ENCODE results near the gene TREX2. TPM values are rescaled to one million over a fixed set of nuclear protein-coding genes. Genes with fewer than 3 reads are reported as not detected.

Gene TREX2
- total RNA-seq, 1 donor: 1.2 TPM

- H3K4me1 ChIP-seq (ENCODE audit: insufficient read depth, low read length): peaks cover 10% of the 10 kb centered on the region
These were observed 22.2 kb upstream of the TREX2 start for GRCh38 chrX:153468008-153468580.

GRCh38 chrX:153465691-153466380 lies 20.0 kb upstream of the TREX2 start:
- peaks cover 10% of the 10 kb centered on the region for H3K4me1 ChIP-seq (ENCODE audit: insufficient read depth, low read length)
- H3K4me3 ChIP-seq (ENCODE audit: low read length): no peak overlapping the region
- no peaks in the 10 kb centered on the region for H3K9me3 ChIP-seq (ENCODE audit: low read depth, low read length)
- H3K27me3 ChIP-seq (ENCODE audit: insufficient read depth, low read length): no peaks in the 10 kb centered on the region

More at GRCh38 chrX:153468008-153468580, 22.2 kb upstream of the TREX2 start:
- H3K27me3 ChIP-seq (ENCODE audit: insufficient read depth, low read length): no peaks in the 10 kb centered on the region
- no peaks in the 10 kb centered on the region for H3K9me3 ChIP-seq (ENCODE audit: low read depth, low read length)
- no peak overlapping the region for H3K4me3 ChIP-seq (ENCODE audit: low read length)

DNA sequence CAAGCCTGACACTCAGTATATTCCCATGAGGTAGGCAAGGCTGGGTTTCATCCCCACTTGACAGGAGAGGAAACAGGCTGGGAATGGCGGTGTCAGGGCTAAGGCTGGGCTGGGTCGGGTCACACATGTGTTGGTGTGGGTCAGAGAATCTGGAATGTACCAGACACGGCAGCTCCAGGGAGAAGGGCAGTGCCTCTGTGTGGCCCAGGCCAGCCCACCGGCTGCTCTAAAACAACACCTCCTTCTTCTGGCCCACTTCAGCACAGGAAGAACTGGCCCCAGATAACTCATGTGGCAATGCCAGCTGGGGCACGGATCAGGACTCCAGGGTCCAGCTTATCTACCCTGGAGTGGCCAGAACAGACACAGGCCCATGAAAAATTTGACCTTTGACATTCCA lies 18.3 kb upstream of the TREX2 start:
- Histone ChIP-seq H3K9me3 (ENCODE audit: low read depth, low read length) (no peaks in the 10 kb centered on the region), H3K4me3 (ENCODE audit: low read length) (no peak overlapping the region), H3K4me1 (ENCODE audit: insufficient read depth, low read length) (peaks cover 1% of the 10 kb centered on the region), H3K27me3 (ENCODE audit: insufficient read depth, low read length) (no peaks in the 10 kb centered on the region)

DNA sequence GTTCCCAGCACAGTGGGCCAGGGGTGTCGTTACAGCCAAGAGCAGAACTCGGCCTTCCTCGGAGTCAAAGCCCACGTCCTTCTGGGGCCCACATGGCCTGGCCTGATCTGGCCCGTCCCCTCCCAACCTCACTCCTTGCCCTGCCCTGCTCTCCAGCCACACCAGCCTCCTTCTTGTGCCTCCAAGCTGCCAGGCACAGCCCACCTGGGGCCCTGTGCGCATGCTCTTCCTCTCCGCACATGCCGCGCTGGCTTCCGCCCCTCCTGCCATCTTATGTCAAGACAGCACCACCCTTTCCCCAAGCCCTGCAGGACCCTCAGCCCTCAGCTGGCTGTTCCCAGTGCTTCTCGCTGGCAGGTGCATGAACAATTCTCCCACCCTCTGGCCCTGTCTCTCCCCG lies 17.7 kb upstream of the TREX2 start:
- Histone ChIP-seq H3K4me3 (ENCODE audit: low read length) (no peak overlapping the region), H3K9me3 (ENCODE audit: low read depth, low read length) (no peaks in the 10 kb centered on the region), H3K27me3 (ENCODE audit: insufficient read depth, low read length) (no peaks in the 10 kb centered on the region), H3K4me1 (ENCODE audit: insufficient read depth, low read length) (no peaks in the 10 kb centered on the region)

DNA sequence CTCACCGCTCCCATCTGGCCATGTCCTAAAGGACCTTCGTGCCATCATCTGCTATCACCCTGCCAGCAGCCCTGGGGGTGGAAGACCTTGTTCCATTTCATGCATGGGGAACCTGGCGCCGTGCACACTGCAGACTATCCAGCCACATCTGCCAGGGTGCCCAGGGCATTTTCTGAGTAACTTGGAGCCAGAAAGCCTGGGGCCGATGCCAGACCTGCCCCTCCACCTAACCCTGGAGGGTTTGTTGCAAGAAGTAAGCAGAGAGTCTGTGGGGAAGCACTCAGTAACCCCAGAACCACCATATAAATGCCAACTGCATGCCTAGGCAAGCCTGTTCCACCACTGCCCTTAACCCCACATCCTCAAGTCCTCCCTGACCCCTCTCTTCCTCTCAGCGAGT lies 17.2 kb upstream of the TREX2 start:
- Histone ChIP-seq H3K9me3 (ENCODE audit: low read depth, low read length) (no peaks in the 10 kb centered on the region), H3K27me3 (ENCODE audit: insufficient read depth, low read length) (no peaks in the 10 kb centered on the region), H3K4me3 (ENCODE audit: low read length) (no peak overlapping the region), H3K4me1 (ENCODE audit: insufficient read depth, low read length) (no peaks in the 10 kb centered on the region)

- no peaks in the 10 kb centered on the region for H3K27me3 ChIP-seq (ENCODE audit: insufficient read depth, low read length)
- H3K9me3 ChIP-seq (ENCODE audit: low read depth, low read length): no peaks in the 10 kb centered on the region
- H3K4me3 ChIP-seq (ENCODE audit: low read length): no peak overlapping the region
- no peaks in the 10 kb centered on the region for H3K4me1 ChIP-seq (ENCODE audit: insufficient read depth, low read length)
These were observed 16.4 kb upstream of the TREX2 start for GRCh38 chrX:153462291-153462690.

- no peaks in the 10 kb centered on the region for H3K4me1 ChIP-seq (ENCODE audit: insufficient read depth, low read length)
- H3K27me3 ChIP-seq (ENCODE audit: insufficient read depth, low read length): no peaks in the 10 kb centered on the region
- no peaks in the 10 kb centered on the region for H3K9me3 ChIP-seq (ENCODE audit: low read depth, low read length)
- no peak overlapping the region for H3K4me3 ChIP-seq (ENCODE audit: low read length)
These were observed 15.0 kb upstream of the TREX2 start for GRCh38 chrX:153460826-153461225.

DNA sequence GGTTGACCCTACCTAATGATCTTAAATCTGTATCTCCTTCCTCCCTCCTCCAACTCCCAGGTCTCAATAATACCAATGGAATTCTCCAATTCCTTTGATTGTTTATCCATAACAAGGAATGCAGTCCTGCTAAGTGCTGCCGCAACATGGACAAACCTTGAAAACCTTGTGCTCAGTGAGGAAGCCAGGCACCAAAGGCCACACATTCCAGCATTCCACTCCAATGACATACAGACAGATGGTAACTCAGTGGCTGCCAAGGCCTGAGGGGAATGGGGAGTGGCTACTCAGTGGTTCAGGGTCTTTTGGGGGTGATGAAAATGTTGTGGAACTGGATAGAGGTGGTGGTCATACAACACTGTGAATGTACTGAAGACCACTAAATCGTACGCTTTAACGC lies 14.1 kb upstream of the TREX2 start:
- no peaks in the 10 kb centered on the region for H3K4me1 ChIP-seq (ENCODE audit: insufficient read depth, low read length)
- no peaks in the 10 kb centered on the region for H3K9me3 ChIP-seq (ENCODE audit: low read depth, low read length)
- H3K27me3 ChIP-seq (ENCODE audit: insufficient read depth, low read length): no peaks in the 10 kb centered on the region
- no peak overlapping the region for H3K4me3 ChIP-seq (ENCODE audit: low read length)

GRCh38 chrX:153458476-153458875 lies 12.6 kb upstream of the TREX2 start:
- no peak overlapping the region for H3K4me3 ChIP-seq (ENCODE audit: low read length)
- no peaks in the 10 kb centered on the region for H3K27me3 ChIP-seq (ENCODE audit: insufficient read depth, low read length)
- H3K9me3 ChIP-seq (ENCODE audit: low read depth, low read length): no peaks in the 10 kb centered on the region
- H3K4me1 ChIP-seq (ENCODE audit: insufficient read depth, low read length): no peaks in the 10 kb centered on the region

DNA sequence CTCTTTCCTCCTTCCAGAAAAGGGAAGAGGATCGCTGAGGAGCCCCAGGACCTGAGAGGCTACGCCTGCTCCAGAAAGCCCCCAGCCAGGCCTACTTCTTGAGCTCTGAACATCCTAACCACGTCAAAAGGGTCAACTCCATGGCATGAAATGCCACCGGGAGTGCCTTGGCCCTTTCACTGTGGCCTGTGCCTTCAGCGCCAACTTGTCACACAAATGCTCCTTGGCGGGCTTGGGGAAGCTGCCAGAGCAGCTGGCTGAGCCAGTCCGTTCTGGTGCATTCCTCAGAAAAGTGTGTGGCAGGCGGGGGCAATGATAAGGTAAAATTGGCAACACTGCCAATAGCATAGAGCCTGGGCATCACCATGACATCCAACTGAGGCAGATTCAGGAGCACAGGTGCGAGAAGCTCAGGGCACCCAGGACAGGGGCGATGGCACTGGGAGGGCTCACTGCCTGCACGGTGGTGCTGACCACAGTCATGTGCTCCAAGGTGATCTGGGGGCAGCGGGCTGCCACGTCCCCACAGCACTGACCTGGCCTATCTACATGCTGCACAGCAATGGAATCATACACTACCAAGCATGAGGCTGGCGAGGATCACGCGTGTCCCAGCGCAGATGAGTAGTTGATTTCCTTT lies 12.1 kb upstream of the TREX2 start:
- H3K4me1 ChIP-seq (ENCODE audit: insufficient read depth, low read length): no peaks in the 10 kb centered on the region
- no peaks in the 10 kb centered on the region for H3K27me3 ChIP-seq (ENCODE audit: insufficient read depth, low read length)
- H3K9me3 ChIP-seq (ENCODE audit: low read depth, low read length): no peaks in the 10 kb centered on the region
- no peak overlapping the region for H3K4me3 ChIP-seq (ENCODE audit: low read length)

- Histone ChIP-seq H3K27me3 (ENCODE audit: insufficient read depth, low read length) (no peaks in the 10 kb centered on the region), H3K4me1 (ENCODE audit: insufficient read depth, low read length) (no peaks in the 10 kb centered on the region), H3K9me3 (ENCODE audit: low read depth, low read length) (no peaks in the 10 kb centered on the region), H3K4me3 (ENCODE audit: low read length) (no peak overlapping the region)
These were observed 11.4 kb upstream of the TREX2 start for GRCh38 chrX:153457136-153457825.

GRCh38 chrX:153456704-153457103 lies 10.8 kb upstream of the TREX2 start:
- H3K4me3 ChIP-seq (ENCODE audit: low read length): no peak overlapping the region

GRCh38 chrX:153456161-153456560 lies 10.3 kb upstream of the TREX2 start:
- H3K27me3 ChIP-seq (ENCODE audit: insufficient read depth, low read length): no peaks in the 10 kb centered on the region
- no peaks in the 10 kb centered on the region for H3K9me3 ChIP-seq (ENCODE audit: low read depth, low read length)
- no peaks in the 10 kb centered on the region for H3K4me1 ChIP-seq (ENCODE audit: insufficient read depth, low read length)
- no peak overlapping the region for H3K4me3 ChIP-seq (ENCODE audit: low read length)

More at GRCh38 chrX:153456704-153457103, 10.8 kb upstream of the TREX2 start:
- H3K4me1 ChIP-seq (ENCODE audit: insufficient read depth, low read length): no peaks in the 10 kb centered on the region
- H3K9me3 ChIP-seq (ENCODE audit: low read depth, low read length): no peaks in the 10 kb centered on the region
- no peaks in the 10 kb centered on the region for H3K27me3 ChIP-seq (ENCODE audit: insufficient read depth, low read length)

DNA sequence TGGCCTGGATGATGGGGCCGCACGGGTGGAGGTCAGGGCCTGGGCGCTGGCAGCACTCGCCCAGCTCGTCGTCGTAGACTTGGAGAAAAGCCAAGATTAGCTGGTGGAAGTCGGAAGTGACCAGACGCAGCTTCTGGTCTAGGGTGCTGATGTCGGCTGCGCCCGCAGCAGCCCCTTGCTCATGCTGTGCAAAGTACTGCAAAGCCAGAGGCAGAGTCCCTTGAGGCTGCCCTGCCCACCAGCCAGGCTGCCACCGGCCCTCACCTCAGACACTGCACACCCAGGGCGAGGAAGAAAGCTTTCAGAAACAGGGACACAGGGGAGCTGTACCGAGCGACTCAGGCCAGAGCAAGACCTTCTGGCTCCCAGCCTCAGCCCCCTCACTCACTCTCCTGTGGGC lies 9.7 kb upstream of the TREX2 start:
- H3K9me3 ChIP-seq (ENCODE audit: low read depth, low read length): no peaks in the 10 kb centered on the region
- no peaks in the 10 kb centered on the region for H3K27me3 ChIP-seq (ENCODE audit: insufficient read depth, low read length)
- no peaks in the 10 kb centered on the region for H3K4me1 ChIP-seq (ENCODE audit: insufficient read depth, low read length)
- H3K4me3 ChIP-seq (ENCODE audit: low read length): no peak overlapping the region

DNA sequence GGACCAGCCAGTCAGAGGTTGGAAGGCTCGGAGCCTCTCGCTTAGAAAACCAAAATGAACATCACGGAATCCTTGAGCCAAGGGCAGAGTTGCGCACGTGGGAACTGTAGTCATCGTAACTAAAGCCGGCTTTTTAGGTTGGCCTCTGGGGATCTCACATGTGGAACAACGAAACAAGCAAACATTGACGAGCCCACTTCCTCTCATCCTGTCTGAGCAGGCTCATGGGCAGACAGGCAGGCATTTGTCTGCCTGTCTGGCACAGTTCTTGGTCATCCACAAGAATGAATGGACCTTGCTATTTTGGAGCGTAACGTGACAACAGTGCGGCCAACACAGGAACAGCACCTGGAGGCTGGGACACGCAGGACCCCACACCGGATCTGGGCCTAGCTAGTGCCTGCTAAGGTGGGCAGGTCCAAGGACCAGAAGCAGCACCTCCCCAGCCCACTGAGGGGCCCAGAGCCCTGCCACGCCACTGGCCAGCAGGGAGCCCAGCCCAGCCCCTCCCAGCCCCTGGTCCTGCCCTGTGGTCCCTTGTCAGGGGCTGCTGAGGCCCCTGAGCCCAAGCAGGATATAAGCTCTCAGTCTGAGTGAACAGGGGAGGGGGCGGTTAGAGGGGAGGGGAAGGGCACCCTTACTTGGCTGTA lies 9.2 kb upstream of the TREX2 start:
- no peaks in the 10 kb centered on the region for H3K4me1 ChIP-seq (ENCODE audit: insufficient read depth, low read length)

More for the DNA sequence above, 9.2 kb upstream of the TREX2 start:
- Histone ChIP-seq H3K4me3 (ENCODE audit: low read length) (no peak overlapping the region), H3K27me3 (ENCODE audit: insufficient read depth, low read length) (no peaks in the 10 kb centered on the region), H3K9me3 (ENCODE audit: low read depth, low read length) (no peaks in the 10 kb centered on the region)

Measured in mononuclear cell (primary cell).